Measurements from ENCODE around the gene B4GALNT1.
"Not testable (repeated sequence)": the region's sequence is repeated elsewhere in the genome, so short reads cannot be mapped to it uniquely, and the experiment has no call there.

Gene B4GALNT1

DNA sequence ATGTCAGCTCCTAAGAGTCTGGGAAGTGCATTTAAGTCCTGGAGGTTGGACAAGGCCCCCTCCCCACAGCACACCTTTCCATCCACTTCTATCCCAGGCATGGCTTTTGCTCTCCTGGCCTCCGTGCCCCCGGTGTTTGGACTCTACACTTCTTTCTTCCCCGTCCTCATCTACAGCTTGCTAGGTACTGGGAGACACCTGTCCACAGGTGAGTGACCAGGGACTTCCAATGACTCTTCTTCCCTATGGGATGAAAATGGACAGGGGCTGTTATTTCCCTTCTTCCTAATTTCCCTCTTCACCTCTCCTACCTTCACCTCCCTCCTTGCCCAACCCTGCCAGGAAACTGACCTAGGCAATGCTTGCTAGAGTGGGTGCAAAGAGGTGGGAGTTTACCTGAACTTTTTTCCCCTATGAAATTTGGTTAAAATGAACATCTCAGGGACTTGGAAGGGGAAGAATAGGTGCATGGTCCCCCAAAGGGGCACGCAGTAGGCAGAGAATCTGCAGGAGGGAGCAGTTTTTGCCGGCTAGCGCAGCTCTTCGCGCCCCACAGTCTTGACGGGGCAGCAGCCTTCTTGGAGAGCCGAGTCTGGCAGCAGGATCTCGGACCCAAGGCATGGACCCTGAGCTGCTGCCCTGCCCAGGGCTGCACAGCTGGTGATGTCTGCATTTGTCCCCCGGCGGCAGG, 12.6 kb downstream of the B4GALNT1 start:
- DNase-seq = no peak

- no peak for DNase-seq
Observed at GRCh38 chr12:57619434-57620244, 13.4 kb downstream of the B4GALNT1 start.

GRCh38 chr12:57618966-57619433, 14.0 kb downstream of the B4GALNT1 start:
- DNase-seq = no peak

- not testable (repeated sequence) for DNase-seq
Observed at GRCh38 chr12:57618431-57618830, 14.6 kb downstream of the B4GALNT1 start.

DNA sequence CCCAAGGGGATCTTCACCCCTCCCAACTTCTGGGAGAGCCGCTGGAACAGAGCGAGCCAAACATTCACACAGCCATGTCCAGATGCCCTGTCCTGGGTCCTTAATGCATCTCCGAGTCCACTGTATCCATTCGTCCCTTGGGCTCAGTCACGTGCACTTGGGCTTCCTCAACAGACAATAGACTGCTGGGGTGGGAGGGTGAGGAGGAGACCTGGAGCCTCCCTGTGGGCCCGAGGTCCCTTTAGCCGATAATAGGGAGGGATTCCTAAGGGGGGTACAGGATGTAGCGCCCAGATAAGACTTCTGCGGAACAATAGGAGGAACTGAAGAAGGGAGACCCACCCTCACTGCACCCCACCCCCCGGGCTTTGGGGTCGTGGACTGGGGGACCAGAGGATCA, 15.1 kb downstream of the B4GALNT1 start:
- DNase-seq = no peak

- DNase-seq = no peak
Observed at GRCh38 chr12:57616383-57617101, 16.5 kb downstream of the B4GALNT1 start.

GRCh38 chr12:57615637-57616036, 17.4 kb downstream of the B4GALNT1 start:
- no peak for DNase-seq

DNA sequence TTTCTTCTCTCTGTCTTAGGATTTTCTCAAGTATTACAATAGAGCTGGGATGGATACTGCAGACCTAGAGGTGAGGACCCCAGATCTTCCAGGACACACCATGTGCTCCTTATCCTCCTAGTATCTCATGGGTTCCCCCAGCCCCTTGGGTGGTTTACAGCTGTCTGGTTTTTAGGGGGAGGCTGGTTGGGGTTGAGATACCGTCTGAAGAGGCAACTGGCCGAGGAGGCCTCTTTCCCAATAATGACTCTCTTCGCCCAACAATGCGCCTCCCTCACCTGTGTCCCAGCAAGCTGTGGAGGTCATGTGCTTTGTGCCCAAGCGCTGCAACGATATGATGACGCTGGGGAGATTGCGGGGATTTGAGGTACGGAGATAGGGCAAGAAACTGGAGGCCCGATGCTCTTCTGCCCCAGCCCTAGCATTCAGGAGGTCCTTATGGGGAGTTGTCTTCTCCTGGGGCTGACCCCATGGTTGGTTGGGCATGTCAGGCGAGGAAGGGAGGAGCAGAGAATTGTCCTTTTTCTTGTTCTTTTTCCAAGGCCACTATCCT, 18.0 kb downstream of the B4GALNT1 start:
- DNase-seq = no peak

- no peak for DNase-seq
Observed at GRCh38 chr12:57614178-57614947, 18.6 kb downstream of the B4GALNT1 start.

- DNase-seq = no peak
Observed at GRCh38 chr12:57613427-57614109, 19.4 kb downstream of the B4GALNT1 start.

- no peak for DNase-seq
Observed at GRCh38 chr12:57612711-57613426, 20.1 kb downstream of the B4GALNT1 start.

- DNase-seq = no peak
Observed at GRCh38 chr12:57611827-57612710, 20.9 kb downstream of the B4GALNT1 start.

- DNase-seq = peak; percentile 62
Observed at GRCh38 chr12:57611108-57611826, 21.7 kb downstream of the B4GALNT1 start, which contains the start of gene ARHGEF25. Gene ARHGEF25, plus strand, starts transcription at chr12:57611435. Its CDS starts 460 bp downstream, at chr12:57611895.

GRCh38 chr12:57610554-57611107, 22.4 kb downstream of the B4GALNT1 start:
- DNase-seq = no peak

DNA sequence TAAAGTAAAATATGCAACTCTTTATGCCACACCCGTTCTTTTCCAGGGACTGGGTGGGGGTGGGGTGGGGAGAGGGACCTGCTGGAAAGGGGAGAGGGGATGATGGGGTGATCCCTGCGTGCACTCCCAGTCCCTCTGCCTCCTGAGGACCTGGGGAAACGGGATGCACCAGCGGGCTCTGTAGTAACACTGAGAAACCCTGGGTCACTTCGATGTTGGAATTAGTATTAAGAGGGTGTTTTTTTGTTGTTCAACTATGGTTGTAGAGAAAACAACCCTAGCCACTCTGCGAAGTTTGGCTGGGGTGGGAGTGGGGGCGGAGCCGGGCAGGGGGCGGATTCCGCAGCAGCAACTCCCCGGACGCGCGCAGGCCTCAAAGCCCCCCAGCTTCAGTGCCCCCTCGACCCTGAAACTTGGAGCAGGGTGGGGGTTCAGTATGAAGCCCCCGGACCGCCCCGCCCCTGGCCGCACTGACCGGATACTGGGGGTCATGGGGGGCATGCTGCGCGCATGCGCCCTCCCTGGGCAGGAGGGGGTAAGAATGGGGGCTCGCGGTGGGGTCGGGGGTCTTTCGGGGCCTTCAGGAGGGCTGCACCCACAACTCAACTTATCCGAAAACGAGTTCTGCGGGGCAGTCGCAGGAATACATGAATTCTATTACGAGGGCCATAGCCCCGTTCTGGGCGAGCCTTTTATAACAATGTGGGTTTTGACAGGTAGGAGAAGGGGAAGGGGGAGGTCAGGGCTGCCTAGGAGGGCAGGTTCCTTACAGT, 23.0 kb downstream of the B4GALNT1 start:
- no peak for DNase-seq

DNA sequence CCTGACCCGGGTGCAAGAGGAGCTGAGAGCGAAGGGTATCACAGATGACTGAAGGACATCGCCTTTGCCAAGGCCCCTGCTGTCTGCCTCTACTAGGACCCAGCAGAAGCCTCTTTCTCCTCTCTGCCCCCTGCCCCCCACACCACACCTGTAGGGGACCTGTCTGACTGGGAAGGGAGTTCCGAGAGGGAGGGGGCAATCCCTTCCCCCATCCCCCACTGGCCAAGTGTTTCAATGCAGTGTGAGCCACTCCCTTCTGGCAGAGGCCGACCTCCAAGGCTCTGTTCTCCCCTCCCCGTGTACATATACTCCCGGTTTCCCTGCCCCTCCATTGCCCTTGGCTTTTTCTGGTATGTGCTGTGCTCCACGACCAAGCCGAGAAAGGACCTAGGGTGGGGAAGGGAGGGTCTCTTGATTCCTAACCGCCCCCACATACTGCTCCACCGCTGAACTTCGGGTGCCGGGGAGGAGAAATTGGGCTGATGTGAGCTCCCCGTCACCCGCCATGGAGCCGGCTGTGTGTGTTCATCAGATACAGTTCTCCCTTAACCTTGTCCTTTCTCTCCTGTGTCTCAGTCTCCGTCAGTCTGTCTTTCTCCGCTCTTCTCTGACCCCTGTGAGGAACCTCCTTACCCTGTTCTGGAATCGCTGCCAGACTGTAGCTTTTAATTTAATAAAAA, 23.8 kb downstream of the B4GALNT1 start:
- no peak for DNase-seq

- DNase-seq = no peak
Observed at GRCh38 chr12:57607958-57608663, 24.9 kb downstream of the B4GALNT1 start.
